Loucy (cell line): ENCODE data around the gene NSUN2.

Experiments used
- H2AFZ ChIP-seq: fragments of 200-600 bp; sonication (generic); 2 replicates; pipeline ENCODE4 v1.6.0; 2016; ENCODE audit warnings: antibody characterized with exemption, mild to moderate bottlenecking, low read length, moderate library complexity
- H3F3A ChIP-seq: fragments of 200-600 bp; 2 replicates; pipeline ENCODE4 v1.6.0; 2016; ENCODE audit warnings: antibody characterized with exemption, low read depth, mild to moderate bottlenecking
- H3K27me3 ChIP-seq: fragments of 200-600 bp; sonication (generic); 2 replicates; pipeline ENCODE4 v1.6.1; 2014; ENCODE audit warnings: low read length, mild to moderate bottlenecking; ENCODE audit not compliant: insufficient read depth, poor library complexity, severe bottlenecking
- H3K36me3 ChIP-seq: fragments of 200-600 bp; sonication (generic); 2 replicates; pipeline ENCODE4 v1.6.1; 2016; ENCODE audit warnings: low read length; ENCODE audit not compliant: insufficient read depth
- H3K4me1 ChIP-seq: fragments of 200-600 bp; sonication (generic); 2 replicates; pipeline ENCODE4 v1.5.1; 2014; ENCODE audit warnings: low read length, mild to moderate bottlenecking; ENCODE audit not compliant: insufficient read depth, poor library complexity, severe bottlenecking
- H3K4me2 ChIP-seq: fragments of 200-600 bp; sonication (generic); 2 replicates; pipeline ENCODE4 v1.6.0; 2014; ENCODE audit warnings: antibody characterized with exemption, low read length, low read depth, mild to moderate bottlenecking; ENCODE audit not compliant: poor library complexity, severe bottlenecking
- H3K4me3 ChIP-seq: fragments of 200-600 bp; sonication (generic); 2 replicates; pipeline ENCODE4 v1.5.1; 2014; ENCODE audit warnings: low read length, mild to moderate bottlenecking, mixed read lengths; ENCODE audit not compliant: poor library complexity, severe bottlenecking
- H3K79me2 ChIP-seq: fragments of 200-600 bp; sonication (generic); 2 replicates; pipeline ENCODE4 v1.6.1; 2014; ENCODE audit warnings: low read length; ENCODE audit not compliant: insufficient read depth
- H3K9ac ChIP-seq: fragments of 200-600 bp; sonication (generic); 2 replicates; pipeline ENCODE4 v1.6.0; 2014; ENCODE audit warnings: mild to moderate bottlenecking, low read depth, low read length, moderate library complexity; ENCODE audit not compliant: poor library complexity, severe bottlenecking
- H3K9me2 ChIP-seq: fragments of 200-600 bp; sonication (generic); replicated peaks from 2 replicates; pipeline ENCODE4 v1.6.1; 2016; ENCODE audit warnings: low read depth, low read length, mixed read lengths
- H3K9me3 ChIP-seq: fragments of 200-600 bp; sonication (generic); 2 replicates; pipeline ENCODE4 v1.6.1; 2014; ENCODE audit warnings: mild to moderate bottlenecking, antibody characterized with exemption, low read length, low read depth; ENCODE audit not compliant: insufficient read depth
- H4K20me1 ChIP-seq: fragments of 200-600 bp; sonication (generic); 2 replicates; pipeline ENCODE4 v1.6.0; 2014; ENCODE audit warnings: antibody characterized with exemption, low read length, mild to moderate bottlenecking; ENCODE audit not compliant: insufficient read depth, poor library complexity, severe bottlenecking
- EZH2phosphoT487 ChIP-seq: fragments of 200-600 bp; IDR thresholded peaks from 2 replicates; pipeline ENCODE4 v1.6.1; 2018; ENCODE audit warnings: antibody characterized with exemption, mild to moderate bottlenecking, moderate library complexity, borderline replicate concordance
- TF ChIP-seq, protein P1 (sequence below): fragments of 200-600 bp; sonication (generic); conservative IDR thresholded peaks from 2 replicates; pipeline ENCODE4 v1.5.1; 2014; ENCODE audit warnings: mild to moderate bottlenecking, antibody characterized with exemption, low read length

Gene NSUN2

GRCh38 chr5:6568889-6569288, 64.0 kb downstream of the NSUN2 start:
- peaks cover 3% of the 10 kb centered on the region; the same call in 1 of the 2 replicates for H3K9me3 ChIP-seq
- no peaks in the 10 kb centered on the region for H3K4me1 ChIP-seq
- TF ChIP-seq, protein P1, sequence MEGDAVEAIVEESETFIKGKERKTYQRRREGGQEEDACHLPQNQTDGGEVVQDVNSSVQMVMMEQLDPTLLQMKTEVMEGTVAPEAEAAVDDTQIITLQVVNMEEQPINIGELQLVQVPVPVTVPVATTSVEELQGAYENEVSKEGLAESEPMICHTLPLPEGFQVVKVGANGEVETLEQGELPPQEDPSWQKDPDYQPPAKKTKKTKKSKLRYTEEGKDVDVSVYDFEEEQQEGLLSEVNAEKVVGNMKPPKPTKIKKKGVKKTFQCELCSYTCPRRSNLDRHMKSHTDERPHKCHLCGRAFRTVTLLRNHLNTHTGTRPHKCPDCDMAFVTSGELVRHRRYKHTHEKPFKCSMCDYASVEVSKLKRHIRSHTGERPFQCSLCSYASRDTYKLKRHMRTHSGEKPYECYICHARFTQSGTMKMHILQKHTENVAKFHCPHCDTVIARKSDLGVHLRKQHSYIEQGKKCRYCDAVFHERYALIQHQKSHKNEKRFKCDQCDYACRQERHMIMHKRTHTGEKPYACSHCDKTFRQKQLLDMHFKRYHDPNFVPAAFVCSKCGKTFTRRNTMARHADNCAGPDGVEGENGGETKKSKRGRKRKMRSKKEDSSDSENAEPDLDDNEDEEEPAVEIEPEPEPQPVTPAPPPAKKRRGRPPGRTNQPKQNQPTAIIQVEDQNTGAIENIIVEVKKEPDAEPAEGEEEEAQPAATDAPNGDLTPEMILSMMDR: no peak
- no peak for TF ChIP-seq EZH2phosphoT487

GRCh38 chr5:6568383-6568782, 64.5 kb downstream of the NSUN2 start:
- no peaks in the 10 kb centered on the region for H4K20me1 ChIP-seq

More at GRCh38 chr5:6568889-6569288, 64.0 kb downstream of the NSUN2 start:
- Histone ChIP-seq H3K9me2 (no peaks in the 10 kb centered on the region), H3K36me3 (no peaks in the 10 kb centered on the region), H3K4me2 (no peak overlapping the region), H3F3A (no peaks in the 10 kb centered on the region), H4K20me1 (no peaks in the 10 kb centered on the region), H3K4me3 (no peak overlapping the region), H2AFZ (no peak overlapping the region), H3K9ac (no peak overlapping the region), H3K27me3 (no peaks in the 10 kb centered on the region), H3K79me2 (no peaks in the 10 kb centered on the region)

DNA sequence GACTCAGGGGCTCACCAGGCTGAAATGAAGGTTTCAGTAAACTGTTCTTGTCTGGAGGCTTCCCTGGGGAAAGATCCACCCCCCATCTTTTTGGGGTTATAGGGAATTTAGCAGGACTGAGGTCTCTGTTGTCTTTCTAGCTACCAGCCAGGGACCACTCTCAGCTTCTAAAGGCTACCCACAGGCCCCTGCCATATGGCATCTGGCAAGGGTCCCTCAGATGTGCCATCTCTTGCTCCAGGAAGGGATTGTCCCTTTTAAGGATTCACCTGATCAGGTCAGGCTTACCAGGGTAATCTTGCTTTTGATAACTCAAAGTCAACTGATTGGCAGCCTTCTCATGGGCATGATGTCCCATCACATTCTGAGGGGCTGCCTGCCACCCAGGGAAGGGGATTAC, 65.0 kb downstream of the NSUN2 start:
- Histone ChIP-seq H3K27me3 (no peaks in the 10 kb centered on the region), H4K20me1 (no peaks in the 10 kb centered on the region), H3K9me2 (no peaks in the 10 kb centered on the region), H3K4me1 (no peaks in the 10 kb centered on the region), H3K4me2 (no peak overlapping the region), H2AFZ (no peak overlapping the region), H3K36me3 (no peaks in the 10 kb centered on the region), H3K4me3 (no peak overlapping the region), H3F3A (no peaks in the 10 kb centered on the region), H3K9me3 (peaks cover 3% of the 10 kb centered on the region; the same call in 1 of the 2 replicates), H3K79me2 (no peaks in the 10 kb centered on the region), H3K9ac (no peak overlapping the region)
- TF ChIP-seq, protein P1: no peak
- no peak for TF ChIP-seq EZH2phosphoT487

More at GRCh38 chr5:6568383-6568782, 64.5 kb downstream of the NSUN2 start:
- H3K9me3 ChIP-seq: peaks cover 3% of the 10 kb centered on the region; the same call in 1 of the 2 replicates
- H3K4me3 ChIP-seq: no peak overlapping the region
- no peak overlapping the region for H2AFZ ChIP-seq
- H3F3A ChIP-seq: no peaks in the 10 kb centered on the region
- TF ChIP-seq EZH2phosphoT487: no peak
- TF ChIP-seq, protein P1: no peak
- no peaks in the 10 kb centered on the region for H3K36me3 ChIP-seq
- no peaks in the 10 kb centered on the region for H3K9me2 ChIP-seq
- no peaks in the 10 kb centered on the region for H3K4me1 ChIP-seq
- H3K4me2 ChIP-seq: no peak overlapping the region
- no peak overlapping the region for H3K9ac ChIP-seq
- no peaks in the 10 kb centered on the region for H3K79me2 ChIP-seq
- H3K27me3 ChIP-seq: no peaks in the 10 kb centered on the region
